ENCODE measurements around the gene SLC6A19. TPM values are rescaled to one million over a fixed set of nuclear protein-coding genes. Genes with fewer than 3 reads are reported as not detected.

SLC6A19 gene
- total RNA-seq, 2 donors from 2014 or later: 0.09 to 0.17 TPM

DNA sequence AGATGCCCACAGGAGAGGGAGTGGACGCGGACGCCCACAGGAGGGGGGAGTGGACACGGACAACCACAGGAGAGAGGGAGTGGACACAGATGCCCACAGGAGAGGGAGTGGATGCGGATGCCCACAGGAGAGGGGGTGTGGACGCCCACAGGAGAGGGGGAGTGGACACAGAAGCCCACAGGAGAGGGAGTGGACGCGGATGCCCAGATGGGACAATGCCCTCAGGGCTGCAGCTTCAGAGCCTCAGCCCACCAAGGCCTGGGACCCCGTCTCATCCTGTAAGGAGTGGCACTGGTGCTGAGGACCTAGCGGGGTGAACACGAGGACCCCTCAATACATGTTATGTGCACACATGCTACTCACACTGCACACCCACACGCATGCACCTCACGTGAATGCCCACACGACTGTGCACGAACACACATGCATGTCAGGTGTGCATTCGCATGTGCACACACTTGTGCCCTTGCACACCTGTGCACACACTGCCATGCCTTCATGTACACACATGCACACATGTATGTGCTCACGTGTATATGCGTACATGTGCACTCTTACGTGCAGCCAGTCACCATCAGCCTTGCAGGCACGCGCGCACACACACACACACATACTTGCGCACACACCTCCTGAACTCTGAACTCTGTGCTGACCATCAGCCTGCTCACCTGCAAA lies 58.5 kb downstream of the SLC6A19 start:
- no peak for DNase-seq (ENCODE audit: low spot score)

DNA sequence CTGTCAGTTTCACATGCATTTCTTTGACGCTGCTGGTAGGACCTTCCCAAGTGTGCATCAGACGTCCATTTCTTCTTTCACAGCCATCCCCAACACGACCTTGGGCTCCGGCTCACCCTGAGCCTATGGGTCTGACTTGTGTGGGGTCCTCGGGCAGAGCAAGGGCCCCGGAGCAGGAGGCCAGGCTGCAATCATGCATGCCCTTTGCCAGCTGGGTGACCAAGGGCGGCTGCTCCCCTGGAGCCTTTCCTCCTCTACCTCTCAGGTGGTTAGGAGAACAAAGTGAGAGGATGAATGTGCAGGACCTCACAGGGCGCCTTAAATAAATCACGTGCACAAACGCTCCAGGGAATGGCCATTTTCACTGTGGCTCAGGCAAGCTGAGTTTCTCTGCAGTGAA lies 60.2 kb downstream of the SLC6A19 start:
- Histone ChIP-seq H3K4me1 (replicated peaks) (no peaks in the 10 kb centered on the region), H3K4me3 (no peak overlapping the region), H3K27ac (no peak overlapping the region), H3K27me3 (replicated peaks; ENCODE audit: insufficient read depth) (no peaks in the 10 kb centered on the region), H3K36me3 (no peaks in the 10 kb centered on the region), H3K9me3 (no peaks in the 10 kb centered on the region)
- WGBS: 90% methylated on average over 10 of the region's 10 CpGs
- intact Hi-C loops (cut with DNase I): no loop called here
- TF ChIP-seq POLR2A (IDR thresholded peaks at IDR 0.05): no peak
- no peak for TF ChIP-seq POLR2AphosphoS5 (IDR thresholded peaks at IDR 0.05)
- TF ChIP-seq, protein P1, sequence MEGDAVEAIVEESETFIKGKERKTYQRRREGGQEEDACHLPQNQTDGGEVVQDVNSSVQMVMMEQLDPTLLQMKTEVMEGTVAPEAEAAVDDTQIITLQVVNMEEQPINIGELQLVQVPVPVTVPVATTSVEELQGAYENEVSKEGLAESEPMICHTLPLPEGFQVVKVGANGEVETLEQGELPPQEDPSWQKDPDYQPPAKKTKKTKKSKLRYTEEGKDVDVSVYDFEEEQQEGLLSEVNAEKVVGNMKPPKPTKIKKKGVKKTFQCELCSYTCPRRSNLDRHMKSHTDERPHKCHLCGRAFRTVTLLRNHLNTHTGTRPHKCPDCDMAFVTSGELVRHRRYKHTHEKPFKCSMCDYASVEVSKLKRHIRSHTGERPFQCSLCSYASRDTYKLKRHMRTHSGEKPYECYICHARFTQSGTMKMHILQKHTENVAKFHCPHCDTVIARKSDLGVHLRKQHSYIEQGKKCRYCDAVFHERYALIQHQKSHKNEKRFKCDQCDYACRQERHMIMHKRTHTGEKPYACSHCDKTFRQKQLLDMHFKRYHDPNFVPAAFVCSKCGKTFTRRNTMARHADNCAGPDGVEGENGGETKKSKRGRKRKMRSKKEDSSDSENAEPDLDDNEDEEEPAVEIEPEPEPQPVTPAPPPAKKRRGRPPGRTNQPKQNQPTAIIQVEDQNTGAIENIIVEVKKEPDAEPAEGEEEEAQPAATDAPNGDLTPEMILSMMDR (IDR thresholded peaks at IDR 0.05): no peak
- DNase-seq (ENCODE audit: low spot score): no peak

More for the DNA sequence above, 58.5 kb downstream of the SLC6A19 start:
- no peaks in the 10 kb centered on the region for H3K9me3 ChIP-seq
- TF ChIP-seq POLR2A (IDR thresholded peaks at IDR 0.05) (no peak), POLR2AphosphoS5 (IDR thresholded peaks at IDR 0.05) (no peak)
- TF ChIP-seq, protein P1 (IDR thresholded peaks at IDR 0.05): no peak
- H3K36me3 ChIP-seq: no peaks in the 10 kb centered on the region
- H3K4me3 ChIP-seq: no peak overlapping the region
- H3K27me3 ChIP-seq (replicated peaks; ENCODE audit: insufficient read depth): no peaks in the 10 kb centered on the region
- WGBS: 95% methylated on average over 23 of the region's 23 CpGs
- intact Hi-C loops (cut with DNase I): no loop called here
- H3K4me1 ChIP-seq (replicated peaks): no peaks in the 10 kb centered on the region
- no peak overlapping the region for H3K27ac ChIP-seq

DNA sequence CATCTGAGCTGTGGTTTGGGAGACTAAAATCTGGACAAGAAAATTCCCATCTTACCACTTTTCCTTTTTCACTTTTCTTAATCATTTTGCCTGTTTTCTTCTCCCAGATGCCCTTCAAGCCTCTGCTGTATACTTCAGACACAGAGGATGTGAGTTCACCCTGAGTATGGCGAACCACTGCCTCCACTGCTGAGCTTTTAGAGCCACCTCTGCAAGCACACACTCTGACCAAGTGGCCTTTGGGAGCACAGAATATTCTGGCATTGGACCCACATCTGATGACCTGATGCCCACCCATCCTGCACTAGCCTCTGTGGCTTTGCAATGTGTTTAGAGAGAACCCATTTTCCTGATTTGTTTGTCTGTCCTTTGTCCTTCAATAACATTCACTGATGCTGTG lies 61.0 kb downstream of the SLC6A19 start:
- H3K9me3 ChIP-seq: no peaks in the 10 kb centered on the region
- no peaks in the 10 kb centered on the region for H3K4me1 ChIP-seq (replicated peaks)
- no peak overlapping the region for H3K27ac ChIP-seq
- intact Hi-C loops (cut with DNase I): no loop called here
- no peak overlapping the region for H3K4me3 ChIP-seq
- TF ChIP-seq, protein P1 (IDR thresholded peaks at IDR 0.05): no peak
- TF ChIP-seq POLR2AphosphoS5 (IDR thresholded peaks at IDR 0.05) (no peak), POLR2A (IDR thresholded peaks at IDR 0.05) (no peak)
- no peak for DNase-seq (ENCODE audit: low spot score)
- no peaks in the 10 kb centered on the region for H3K27me3 ChIP-seq (replicated peaks; ENCODE audit: insufficient read depth)
- no peaks in the 10 kb centered on the region for H3K36me3 ChIP-seq
- 100% methylated on average over 1 of the region's 1 CpG for WGBS

DNA sequence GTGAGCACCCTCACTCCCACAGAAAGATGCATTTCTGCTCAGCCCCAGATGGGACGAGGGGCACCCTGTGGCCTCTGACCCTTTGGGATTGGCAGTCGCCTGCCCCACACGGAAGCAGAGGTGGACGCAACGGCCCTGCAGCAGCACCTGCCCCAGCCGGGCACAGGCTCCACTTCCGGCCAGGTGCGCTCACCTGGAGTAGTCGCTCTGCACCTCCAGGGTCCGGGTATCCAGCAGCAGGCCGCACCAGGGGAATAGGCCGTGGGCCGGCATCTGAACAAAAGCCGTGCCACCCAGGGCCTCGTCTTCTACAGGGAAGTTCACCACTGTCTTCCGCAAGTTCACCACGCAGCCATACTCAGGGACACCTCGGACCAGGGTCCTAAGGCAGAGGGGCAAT lies 62.8 kb downstream of the SLC6A19 start:
- H3K4me1 ChIP-seq (replicated peaks): no peaks in the 10 kb centered on the region
- no peak for DNase-seq (ENCODE audit: low spot score)
- WGBS: 94% methylated on average over 18 of the region's 18 CpGs
- no peak overlapping the region for H3K27ac ChIP-seq
- no peak for TF ChIP-seq POLR2A (IDR thresholded peaks at IDR 0.05)
- intact Hi-C loops (cut with DNase I): no loop called here
- no peaks in the 10 kb centered on the region for H3K27me3 ChIP-seq (replicated peaks; ENCODE audit: insufficient read depth)
- no peak overlapping the region for H3K4me3 ChIP-seq
- H3K9me3 ChIP-seq: no peaks in the 10 kb centered on the region
- H3K36me3 ChIP-seq: no peaks in the 10 kb centered on the region

DNA sequence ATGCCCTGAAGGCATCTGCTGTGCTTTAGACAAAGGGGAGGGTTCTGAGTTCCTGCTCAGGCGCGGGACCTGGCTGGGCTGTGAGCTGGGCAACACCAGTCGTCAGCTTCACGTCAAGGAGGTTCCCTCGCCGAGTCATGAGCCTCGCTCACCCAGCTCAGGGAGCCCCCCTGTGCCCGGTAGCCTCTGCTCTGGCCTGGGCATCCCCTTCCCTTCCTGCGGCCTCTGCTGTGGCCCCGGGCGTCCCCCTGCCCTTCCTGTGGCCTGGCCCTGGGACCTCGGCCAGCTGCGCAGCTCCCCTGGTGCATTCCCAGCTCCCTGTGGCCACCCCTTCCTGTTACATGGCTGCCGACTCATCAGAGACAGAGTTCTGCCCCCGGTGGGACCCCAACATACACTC lies 63.6 kb downstream of the SLC6A19 start:
- Histone ChIP-seq H3K27me3 (replicated peaks; ENCODE audit: insufficient read depth) (no peaks in the 10 kb centered on the region), H3K4me1 (replicated peaks) (no peaks in the 10 kb centered on the region), H3K36me3 (no peaks in the 10 kb centered on the region), H3K27ac (no peak overlapping the region), H3K9me3 (no peaks in the 10 kb centered on the region), H3K4me3 (no peak overlapping the region)
- intact Hi-C loops (cut with DNase I): no loop called here
- WGBS: 68% methylated on average over 15 of the region's 15 CpGs
- DNase-seq (ENCODE audit: low spot score): no peak
- TF ChIP-seq POLR2AphosphoS5 (IDR thresholded peaks at IDR 0.05) (no peak), POLR2A (IDR thresholded peaks at IDR 0.05) (no peak)
- TF ChIP-seq, protein P1 (IDR thresholded peaks at IDR 0.05): no peak

Data from prostate gland (tissue), 2 donors.